Middle frontal gyrus (tissue), 1 donor: Measurements from ENCODE around the gene IQSEC1.

Experiments
- DNase-seq: peaks from one replicate; pipeline ENCODE4 v3.0.0-alpha.2; 2015; ENCODE audit warnings: low spot score; ENCODE audit errors: extremely low spot score

The IQSEC1 gene

DNA sequence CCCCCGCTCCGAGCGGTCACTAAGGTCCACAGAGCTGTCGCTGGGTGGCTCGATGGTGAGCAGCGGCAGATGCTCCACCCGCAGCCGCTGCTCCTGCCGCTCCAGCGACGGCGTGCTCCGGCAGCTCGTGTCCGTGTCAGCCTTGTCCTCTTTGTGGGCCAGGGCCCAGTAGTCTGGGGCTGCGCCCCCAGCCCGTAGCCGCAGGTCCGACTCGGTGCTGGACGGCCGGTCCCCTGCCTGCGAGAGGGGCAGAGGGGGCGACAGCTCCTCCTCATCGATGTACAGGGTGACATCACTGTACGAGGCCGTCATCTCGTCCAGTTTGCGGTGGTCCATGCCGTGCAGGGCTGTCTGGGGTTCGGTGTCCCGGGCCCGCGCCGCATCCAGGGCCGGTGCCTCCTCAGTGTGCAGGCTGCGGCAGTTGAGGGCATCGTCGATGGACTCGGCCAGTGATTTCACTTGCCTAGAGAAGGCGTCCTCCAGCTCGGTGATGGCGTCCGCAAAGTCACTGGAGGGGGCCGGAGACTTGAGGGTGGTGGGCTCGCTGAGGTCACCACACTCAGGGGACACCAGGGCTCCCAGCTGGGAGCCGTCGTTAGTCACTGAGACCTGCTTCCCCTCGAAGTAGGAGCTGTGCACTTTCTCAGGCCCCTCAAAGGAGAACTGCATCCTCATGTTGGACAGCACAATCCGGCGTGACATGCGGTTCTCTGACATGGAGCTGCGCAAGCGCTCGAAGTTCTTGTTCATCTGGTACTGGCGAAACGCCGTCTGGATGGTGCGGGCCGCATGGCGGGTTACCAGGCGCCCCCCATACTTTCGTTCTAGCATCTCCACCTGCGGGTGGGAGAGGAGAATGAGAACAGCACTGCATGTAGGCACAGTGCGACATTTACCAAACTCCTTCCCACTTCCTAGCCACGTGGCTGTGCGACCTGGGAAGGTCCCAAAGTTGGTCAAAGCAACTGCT, 137.1 kb downstream of the IQSEC1 start:
- DNase-seq: no peak

DNA sequence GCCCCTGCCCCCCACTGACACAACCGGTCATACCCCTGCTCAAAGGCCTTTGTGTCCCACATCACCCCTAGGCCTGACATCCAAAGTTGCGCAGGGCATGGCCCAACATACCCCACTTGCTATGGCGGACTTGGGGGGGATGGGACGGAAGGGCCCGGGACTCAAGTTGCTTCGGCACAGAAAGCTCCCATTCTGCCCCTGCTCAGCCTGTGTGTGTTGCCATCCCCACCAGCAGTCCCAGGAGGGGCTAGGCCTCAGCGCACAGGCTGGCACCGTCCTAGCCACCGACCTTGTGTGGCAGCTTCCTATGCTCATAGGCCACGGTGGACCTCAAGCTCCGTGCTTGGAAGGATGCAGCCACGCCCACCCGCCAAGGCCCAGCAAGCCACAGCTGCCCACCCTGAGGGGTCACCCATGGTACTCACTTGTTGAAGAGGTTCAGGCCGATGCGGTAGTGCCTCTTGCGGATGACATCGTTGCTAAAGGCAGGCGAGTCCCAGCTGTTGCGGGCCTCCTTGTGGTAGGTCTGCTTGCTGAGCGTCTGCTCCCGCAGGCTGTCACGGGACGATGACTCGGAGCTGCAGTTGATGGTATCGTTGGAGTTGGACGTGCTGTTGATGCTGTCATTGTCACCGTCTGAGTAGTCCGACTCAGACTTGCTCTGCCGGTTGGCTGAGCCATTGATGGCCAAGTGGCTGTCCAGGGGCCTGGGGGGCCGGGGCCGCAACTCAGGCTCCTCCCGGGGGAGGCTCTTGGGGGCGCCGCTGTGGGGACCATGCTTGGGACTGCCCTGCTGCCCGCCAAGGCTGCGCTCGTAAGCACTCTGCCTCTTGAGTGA, 138.0 kb downstream of the IQSEC1 start:
- DNase-seq: no peak

DNA sequence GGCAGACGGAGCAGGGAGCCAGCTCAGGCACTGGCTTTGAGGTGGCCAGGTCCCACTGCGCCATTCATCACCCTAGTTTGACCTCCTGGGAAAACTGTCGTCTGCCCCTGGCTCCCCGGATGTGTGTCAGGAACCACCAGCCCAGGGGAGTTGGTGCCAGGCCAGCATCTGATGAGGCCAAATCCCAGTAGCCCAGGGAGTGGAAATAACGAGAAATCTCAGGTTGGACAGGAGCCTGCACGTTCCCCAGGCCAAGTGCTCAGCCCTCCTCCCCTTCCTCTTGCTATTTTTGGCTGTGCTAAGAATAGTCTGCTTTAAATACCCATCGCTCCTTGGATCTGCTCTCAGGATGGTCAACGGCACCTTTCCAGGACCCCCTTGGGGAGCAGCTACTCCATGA, 138.8 kb downstream of the IQSEC1 start:
- no peak for DNase-seq

DNA sequence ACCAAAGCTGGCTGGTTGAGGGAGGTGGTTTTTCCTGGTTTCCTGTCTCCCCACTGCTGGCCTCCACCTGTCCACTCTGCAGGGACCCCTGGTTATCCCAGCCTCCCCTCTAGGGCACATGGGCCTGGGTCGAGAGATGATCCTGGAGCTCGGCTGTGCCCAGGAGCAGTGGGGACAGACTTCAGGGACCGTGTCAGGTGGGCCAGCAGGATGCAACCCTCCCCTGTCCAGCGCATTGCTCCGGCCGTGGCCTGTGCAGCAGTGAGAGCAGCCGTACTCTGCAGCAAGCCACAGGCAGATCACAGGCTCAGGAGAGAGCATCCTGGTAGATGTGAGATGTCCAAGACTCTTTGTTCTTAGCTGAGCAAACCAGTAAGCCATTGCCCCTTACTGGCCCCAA, 139.3 kb downstream of the IQSEC1 start:
- DNase-seq: no peak

DNA sequence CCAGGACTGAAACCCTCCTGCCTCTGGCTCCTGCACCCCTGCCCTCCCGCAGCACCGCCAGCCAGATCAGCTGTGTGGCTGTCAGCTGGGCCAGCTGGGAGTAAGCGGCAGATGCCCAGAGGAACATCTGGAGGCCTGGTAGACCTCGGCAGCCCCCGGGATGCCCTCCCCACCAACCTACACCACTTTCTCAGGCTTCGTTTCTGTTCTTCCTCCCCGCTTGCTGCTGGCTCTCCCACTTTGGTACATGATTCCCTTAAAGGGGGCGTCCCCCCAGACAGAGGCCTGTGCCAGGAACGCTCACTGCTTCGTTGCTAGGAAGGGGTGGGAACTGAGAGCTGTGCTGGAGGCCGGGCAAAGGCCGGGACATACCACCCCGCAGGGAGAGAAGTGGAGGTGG, 140.5 kb downstream of the IQSEC1 start:
- no peak for DNase-seq

DNA sequence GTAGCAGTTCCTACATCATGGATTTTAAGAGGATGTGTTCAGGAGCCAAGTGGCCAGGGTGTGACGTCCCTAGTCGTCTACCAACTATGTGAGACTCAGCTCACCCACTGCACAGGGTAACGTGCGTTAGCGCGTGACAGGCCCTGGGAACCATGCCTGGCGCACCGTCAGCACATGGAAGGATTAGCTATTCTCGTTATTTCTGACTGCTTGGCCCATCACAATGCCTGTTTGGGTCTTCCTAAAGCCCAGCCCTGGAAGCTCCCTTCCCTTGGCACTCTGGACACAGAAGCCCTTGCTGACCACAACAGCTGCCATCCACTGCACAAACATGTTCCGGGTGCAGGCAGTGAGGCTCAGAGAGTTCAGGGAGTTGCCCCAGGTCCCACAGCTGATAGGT, 140.9 kb downstream of the IQSEC1 start:
- no peak for DNase-seq

DNA sequence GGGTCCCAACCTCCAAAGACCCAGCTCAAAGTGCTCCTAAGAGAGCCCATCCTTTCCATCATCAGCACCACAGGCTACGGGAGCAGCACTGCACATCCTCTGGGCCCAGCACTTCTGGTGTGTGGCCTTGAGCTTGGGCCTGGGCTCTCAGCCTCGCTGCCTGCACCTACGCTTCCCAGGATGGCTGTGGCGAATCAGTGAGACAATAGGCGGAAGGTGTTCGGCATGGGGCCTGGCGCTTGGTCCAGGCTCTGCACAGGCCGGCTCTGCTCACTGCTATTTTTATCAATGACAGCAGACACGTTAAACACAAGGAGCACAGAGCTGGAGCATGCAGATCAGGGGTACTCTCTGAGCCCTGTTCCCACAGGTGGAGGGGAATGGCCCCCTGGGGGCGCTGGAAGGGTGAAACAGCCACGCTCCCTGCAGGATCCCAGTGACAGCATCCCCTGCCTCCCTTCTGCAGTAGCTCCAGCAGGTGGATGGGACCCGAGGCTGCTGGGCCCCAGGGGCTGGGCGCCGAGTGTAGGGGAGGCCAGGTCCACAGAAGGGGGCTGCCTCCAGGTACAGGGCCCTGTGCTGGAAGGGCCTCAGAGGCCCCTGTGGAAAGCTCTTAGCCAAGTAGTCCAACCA, 141.8 kb downstream of the IQSEC1 start:
- no peak for DNase-seq

DNA sequence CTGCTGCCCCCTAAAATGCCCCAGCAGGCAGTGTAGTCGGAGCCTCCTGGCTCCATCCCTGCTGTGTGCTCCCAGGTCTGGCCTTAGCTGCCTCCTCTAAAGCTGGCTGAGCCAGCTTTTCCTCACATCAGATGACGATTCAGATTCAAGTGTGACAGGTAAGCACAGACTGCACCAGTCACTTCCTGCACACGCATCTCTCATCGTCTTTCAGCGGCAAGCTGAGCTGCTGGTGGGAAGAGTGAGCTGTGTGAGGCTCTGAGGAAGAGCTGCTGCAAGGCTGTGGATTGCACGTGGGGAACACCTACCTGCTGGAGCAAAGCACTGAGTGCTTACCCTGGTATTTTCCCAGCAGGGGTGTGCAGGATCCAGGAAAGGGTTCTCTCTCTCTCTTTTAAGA, 143.4 kb downstream of the IQSEC1 start:
- no peak for DNase-seq

DNA sequence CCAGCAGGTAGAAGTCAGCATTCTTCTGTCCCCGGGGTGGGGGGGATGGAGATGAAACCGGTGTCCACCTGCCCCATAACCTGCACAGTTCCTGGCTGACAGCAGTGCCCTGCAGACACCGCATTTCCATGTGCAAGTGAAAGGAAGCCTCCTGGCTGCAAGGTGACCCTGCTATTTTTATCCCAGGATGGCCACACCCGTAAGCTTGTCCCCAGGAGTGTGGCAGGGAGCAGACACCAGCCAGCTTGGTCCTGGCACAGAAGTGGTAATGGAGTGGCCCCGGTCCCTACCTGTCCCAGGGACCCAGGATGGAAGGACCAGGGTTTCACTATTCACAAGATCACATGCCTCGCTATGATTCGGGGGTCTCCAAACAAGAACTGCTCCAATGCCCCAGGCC, 146.6 kb downstream of the IQSEC1 start:
- DNase-seq: no peak

DNA sequence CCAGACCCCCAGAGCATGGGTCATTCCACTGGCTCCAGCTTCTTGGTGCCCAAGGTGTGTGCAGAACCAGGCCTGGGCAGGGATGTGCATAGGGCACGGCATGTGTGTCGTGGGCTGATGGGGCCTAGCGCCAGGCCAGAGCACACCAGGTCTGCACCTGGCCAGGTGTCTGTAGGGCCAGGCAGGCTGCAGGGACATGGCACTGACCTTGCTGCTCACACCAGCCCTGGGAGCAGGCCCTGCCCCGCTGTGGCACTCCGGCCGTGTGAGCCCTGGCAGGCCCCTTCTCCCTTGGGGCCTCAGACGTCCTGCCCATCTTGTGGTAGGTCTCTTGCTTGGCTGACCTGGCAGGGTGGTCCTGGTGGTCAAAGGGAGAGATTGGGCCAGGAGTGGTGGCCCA, 147.6 kb downstream of the IQSEC1 start:
- DNase-seq: no peak

DNA sequence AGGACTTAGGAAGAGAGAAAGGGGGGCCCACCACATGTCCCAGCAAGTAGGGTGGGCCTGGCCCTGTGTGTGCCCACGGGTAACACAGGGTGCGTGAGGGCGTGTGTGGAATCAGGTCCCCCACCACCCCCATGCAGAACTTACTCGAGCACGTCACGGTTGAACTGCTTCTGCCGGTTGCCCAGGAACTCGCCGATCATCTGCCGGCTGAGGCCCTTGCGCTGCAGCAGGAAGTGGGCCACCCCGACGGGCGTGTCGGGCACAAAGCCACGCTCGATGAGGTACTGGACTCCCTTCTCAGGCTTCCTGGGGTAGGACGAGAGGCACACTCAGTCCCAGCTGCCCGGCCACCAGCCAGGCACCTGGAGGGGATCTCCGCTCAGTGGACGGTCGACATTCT, 148.8 kb downstream of the IQSEC1 start:
- no peak for DNase-seq

DNA sequence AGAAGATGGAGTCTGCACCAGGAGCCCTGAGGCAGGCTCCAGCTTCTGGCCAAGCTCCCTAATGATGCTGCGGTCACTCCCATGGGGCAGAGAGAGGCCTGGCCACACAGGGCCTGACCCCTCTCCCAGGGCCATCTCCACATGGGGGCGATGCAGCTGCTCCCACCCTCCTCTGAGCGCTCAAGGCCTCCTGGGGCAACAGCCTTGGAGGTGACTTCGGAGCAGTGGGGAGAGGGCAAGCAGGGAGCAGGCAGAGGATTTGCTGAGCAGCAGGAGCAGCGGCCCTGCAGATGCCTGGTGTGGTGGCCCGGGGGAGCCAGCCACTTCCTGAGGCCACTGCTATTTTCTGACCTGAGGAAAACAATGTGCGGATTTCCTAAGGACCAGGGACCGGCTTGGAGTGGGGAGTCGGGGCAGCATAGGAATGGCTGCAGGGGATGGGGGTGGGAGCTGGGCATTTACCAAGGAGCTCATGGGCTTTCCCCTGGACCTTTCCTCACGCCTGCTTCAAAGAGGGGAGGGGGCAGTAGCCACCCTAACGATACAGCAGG, 150.3 kb downstream of the IQSEC1 start:
- no peak for DNase-seq

DNA sequence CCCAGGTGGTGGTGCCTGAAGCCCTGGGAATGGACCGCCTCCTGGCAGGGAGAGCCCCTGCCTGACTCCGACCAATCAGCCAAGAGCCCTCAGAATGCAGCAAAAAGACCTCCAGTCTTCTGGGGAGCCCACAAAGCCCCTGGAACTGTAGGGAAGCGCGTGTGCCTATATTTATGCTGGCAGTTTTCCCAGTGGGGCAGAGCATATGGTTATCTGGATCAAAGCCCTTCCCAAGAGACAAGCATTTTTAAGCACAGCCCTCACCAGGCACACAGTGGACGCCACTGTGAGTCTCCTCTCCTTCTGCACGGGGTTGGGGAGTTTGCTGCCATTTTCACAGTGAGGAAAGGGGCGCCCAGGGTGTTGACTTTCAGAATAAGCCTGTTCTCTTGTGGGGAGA, 150.9 kb downstream of the IQSEC1 start:
- no peak for DNase-seq

DNA sequence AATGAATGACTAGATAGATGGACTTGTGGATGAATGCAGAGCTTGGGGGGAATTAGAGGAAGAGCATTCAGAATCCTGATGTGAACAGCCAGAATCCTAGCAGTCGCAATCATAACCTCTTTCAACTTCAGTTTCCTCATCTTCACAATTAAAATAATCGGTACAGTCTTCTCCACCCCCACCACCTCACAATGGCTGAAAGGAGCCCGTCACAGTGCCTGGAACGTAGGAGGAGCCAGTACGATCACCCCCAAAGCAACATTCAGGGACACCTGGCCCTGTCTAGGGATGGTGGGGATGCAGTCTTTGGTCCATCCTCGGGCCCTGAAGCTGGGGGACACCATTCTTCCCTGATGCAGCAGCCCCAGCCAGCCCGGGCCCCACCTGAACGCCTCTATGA, 151.5 kb downstream of the IQSEC1 start:
- no peak for DNase-seq

DNA sequence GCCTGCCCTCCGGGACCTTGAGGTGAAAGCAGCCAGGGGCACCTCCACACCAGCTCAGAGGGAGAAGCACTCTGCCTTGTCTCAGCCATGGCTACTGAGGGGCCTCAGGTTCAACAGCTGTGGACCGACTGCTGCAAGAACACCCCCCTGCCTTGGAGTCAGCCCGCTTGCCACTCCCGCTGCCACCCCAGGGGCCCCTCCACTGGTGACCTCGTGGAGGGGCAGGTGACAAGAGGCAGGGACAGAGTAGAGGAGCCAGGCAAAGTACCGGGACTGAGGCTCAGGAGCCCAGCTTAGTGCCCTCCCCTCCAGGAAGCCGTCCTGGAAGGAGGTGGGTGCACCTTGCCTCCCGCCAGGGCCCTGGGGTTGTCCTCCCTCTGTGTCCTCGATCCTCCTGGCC, 152.3 kb downstream of the IQSEC1 start:
- DNase-seq: no peak

DNA sequence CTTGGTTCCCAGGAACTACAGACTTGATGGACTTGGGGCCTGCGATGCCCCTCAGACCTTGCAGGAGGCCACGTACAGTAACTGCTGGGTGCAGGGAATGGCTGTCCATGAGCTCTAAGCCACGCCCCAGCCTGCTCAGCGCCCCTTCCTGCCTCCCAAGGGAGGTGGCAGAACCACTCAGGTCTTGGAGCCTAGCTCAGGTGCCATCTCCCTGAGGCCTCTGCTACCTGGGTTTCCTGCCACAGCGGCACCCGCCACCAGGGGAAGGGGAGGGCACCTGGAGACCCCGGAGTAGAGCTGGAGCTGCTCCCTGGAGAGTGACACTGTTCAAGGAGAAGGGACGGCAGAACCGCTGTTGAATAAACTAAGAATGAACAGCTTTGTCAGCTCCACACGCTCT, 154.0 kb downstream of the IQSEC1 start:
- DNase-seq: no peak

DNA sequence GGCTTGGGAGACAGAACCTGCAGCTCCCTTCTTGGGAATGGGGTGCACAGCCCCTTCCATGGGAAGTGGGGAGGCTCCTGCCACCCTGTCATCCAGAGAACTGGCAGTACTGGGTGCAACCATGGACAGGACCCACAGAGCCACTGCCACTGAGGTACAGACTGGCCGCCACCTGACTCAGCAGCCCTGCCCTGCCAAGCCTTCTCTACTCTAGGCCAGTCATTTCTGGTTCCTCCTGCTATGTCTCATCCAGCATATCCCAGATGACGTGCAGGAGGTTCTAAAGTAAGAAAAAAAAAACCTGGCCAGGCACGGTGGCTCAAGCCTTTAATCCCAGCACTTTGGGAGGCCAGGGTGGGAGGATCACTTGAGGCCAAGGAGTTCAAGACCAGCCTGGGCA, 155.0 kb downstream of the IQSEC1 start:
- DNase-seq: no peak

DNA sequence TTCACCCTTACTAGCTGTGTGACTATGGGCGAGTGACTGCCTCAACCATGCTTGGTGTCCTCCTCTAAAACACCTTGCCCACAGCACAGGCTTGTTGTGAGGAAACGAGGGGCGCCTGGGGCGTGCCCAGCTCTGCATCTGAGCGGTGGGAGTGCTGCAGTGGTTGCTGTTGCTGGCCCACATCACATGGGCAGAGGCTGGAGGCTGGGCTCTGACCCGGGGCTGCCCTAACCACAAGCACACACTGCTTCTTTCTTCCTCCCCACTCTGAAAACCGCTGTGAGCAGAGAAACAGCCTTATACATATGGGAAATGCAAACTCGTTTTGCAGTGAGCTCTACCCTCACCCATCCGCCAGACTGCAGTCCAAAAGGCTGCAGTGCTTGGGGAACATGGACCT, 157.1 kb downstream of the IQSEC1 start:
- DNase-seq: no peak

DNA sequence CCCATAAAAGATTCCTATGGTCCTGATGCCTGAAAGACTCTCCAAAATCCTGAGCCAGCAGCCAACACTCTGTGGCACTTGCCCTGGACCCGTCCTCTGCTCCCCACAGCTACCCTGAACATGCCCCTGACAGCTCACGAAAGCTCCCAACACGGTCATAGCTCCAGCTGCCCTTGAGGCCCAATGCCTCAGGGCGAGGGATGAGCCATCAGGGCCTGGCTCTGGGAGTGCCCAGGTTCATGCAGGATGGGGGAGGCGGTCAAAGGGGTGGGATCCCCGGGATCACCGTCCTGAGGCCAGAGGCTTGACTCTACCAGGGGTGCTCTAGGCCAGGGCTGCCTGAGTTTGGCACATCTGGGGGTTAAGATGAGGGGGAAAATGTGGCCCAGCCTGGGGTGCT, 159.1 kb downstream of the IQSEC1 start:
- no peak for DNase-seq

DNA sequence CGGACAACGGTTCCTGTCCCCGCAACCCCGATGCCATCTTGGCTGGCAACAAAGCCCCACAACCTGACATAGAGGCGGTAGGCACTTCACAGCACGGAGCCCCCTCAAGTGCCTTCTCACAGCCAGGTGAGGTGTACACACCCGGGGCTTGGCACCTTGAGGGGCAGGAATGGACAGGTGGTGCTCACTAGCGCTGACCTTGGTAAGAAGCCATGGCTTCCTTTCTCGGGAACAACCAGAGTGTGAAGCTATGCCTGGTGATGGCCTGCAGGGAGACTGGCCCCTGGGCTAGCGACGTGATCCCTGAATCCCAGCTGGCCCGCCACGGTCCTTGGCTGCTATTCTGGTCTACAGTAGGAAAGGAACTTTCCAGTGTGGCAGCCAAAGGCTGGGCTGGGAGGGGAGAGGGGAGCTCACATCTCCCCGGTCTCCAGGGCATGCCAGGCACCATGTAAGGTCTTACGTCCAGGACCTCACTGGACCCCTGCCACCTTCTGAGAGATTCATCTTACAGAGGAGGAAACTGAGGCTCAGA, 161.3 kb downstream of the IQSEC1 start:
- DNase-seq: no peak

DNA sequence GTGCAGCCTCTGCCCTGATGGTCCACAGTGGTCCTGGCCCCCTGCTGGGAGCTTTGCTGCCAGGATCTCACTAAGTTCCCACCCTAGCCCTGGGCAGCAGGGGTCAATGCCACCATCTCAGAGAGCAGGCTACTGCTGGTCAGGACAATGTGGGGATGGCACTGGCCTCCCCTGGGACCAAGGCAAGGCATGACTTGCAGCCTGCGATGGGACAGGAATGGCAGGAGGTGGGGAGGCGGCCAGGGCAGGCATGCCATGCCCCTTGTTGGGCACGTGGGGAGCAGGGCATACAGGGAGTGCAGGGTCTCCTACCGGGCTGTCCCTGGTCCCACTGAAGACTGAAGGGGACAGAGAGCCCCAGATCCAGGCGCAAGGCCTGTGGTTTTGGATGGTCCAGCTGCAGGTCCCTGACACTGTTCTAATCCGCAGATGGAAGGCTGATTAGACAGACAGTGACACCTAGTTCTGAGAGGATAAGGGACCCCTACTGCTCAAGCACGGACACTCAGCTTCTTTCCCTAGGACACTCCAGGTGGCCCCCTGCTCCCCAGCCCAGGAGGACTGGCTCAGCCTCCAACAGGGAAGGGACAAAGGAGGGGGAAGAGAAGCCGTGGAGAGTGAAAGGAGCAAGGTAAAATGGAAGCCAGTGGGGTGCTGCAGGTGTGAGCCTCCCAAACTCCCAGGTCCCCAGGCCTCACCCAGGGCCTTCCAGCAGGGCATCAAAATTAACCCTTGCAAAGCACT, 162.7 kb downstream of the IQSEC1 start:
- DNase-seq: no peak
